Loucy (cell line): ENCODE data around the gene GYG2.
"Not testable (repeated sequence)": the region's sequence is repeated elsewhere in the genome, so short reads cannot be mapped to it uniquely, and the experiment has no call there.

Experiments
- CTCF ChIP-seq: fragments of 200-600 bp; sonication (generic); conservative IDR thresholded peaks from 2 replicates; pipeline ENCODE4 v1.5.1; 2014; ENCODE audit warnings: mild to moderate bottlenecking, antibody characterized with exemption, low read length
- EZH2phosphoT487 ChIP-seq: fragments of 200-600 bp; IDR thresholded peaks from 2 replicates; pipeline ENCODE4 v1.6.1; 2018; ENCODE audit warnings: antibody characterized with exemption, mild to moderate bottlenecking, moderate library complexity, borderline replicate concordance

DNA sequence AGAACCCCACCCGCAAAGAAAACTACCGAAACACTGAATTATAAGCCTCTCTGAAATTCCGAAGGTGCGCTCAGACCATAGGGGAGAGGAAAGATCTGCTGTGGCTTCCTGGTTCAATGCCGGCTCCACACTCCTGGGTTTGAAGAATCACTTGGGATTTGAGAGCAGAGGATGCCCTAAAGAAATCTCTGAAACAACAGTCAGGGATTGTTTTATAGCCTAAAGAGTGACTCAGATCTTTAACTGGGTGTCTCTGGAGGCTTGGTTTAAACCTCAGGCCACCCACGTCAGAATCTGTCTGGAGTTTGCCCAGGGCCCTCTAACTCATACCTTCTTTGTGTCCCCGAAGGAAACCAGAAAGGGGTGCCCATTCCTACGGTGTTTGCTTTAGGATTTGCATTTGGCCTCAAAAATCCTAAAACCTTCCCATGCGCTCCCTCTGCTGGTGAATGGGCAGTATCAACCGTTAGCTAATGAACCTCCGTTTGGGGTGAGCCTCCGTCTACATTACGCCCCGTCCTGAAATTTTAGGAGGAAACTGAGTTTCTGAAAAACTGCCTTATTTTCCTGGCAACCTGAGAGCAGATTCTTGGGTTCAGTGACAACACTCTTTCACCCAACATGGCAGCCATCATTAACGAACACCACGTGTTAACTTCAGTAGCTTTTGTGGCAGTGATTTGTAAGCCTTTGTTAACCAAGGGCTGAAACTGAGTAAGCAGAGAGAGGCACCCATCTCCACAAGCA lies 16.4 kb upstream of the GYG2 start:
- peak; percentile 50 for TF ChIP-seq CTCF
- TF ChIP-seq EZH2phosphoT487, result not testable (repeated sequence)
